HuH-7.5 (cell line): ENCODE results near the gene POLR3H.

Experiments used
- DNase-seq: peaks from one replicate; pipeline ENCODE4 v3.0.0; 2011; ENCODE audit warnings: low spot score

The POLR3H gene

DNA sequence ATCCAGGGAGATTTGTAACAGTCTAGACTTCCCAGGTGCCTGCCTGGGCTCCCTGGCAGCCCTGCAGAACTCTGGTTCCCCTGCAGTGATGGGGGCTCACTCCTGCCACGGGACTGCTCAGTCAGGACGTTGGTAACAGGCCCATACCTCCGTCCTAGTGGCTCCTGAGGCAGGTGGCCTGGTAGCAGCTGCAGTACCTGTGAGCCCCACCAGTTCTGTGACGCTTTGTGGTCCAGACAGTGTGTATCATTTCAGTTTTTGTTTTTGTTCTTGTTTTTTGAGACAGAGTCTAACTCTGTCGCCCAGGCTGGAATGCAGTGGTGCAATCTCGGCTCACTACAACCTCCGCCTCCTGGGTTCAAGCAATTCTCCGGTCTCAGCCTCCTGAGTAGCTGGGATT is 27.8 kb downstream of the POLR3H start:
- DNase-seq, result no peak

DNA sequence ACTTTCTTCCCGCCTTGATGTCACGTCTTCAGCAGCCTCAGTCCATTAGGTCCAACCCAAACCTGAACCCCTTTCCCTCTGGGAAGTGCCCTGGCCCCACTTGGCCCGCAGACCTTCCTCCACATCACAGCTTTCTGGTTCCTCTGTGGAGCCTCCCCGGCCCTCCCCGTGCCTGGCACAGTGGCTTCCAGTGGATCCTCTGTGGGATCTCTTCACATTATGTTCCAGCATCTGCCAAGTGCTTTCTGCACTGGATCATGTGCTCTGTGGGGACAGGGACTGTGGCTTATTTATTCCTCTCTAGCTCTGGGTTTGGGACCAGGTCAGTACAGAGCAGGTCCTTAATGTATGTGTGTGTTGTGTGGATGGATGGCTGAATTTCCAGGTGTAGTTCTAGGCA is 30.9 kb downstream of the POLR3H start:
- no peak for DNase-seq

DNA sequence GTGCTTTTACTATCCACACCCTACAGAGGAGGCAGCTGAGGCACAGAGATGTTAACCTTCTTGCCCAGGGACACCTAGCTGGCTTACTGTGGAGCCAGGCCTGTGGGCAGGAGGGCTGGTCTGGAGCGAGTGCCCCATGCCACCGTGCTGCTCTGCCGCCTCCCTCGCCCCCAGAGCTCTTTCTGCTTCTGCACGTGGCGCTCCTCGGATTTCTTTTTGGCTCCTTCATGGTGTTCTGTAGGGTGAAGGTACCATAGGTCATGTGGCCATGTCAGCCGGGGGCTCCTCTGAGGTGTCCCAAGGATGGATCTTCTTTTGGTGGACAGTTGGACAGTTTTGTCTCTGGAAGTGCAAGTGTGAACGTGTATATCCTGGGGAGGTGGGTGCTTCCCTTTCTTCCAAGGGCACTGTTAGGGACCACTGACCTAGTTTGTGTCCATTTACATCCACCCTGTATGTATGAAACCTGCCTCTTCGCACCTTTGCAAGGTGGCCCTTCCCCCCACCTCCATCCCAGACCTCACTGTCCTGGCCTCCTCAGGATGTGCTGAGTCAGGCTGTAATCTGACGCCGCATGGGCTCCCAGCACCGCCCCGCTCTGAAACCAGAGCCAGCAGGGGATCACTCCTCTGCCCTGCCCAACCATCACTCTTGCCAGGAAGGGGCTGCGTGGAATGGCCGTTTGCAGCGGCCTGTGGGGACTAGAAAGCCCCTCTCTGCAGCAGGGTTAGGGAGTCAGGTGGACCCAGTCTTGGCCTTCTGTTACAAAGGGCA is 31.7 kb downstream of the POLR3H start:
- DNase-seq, result peak; percentile 54

DNA sequence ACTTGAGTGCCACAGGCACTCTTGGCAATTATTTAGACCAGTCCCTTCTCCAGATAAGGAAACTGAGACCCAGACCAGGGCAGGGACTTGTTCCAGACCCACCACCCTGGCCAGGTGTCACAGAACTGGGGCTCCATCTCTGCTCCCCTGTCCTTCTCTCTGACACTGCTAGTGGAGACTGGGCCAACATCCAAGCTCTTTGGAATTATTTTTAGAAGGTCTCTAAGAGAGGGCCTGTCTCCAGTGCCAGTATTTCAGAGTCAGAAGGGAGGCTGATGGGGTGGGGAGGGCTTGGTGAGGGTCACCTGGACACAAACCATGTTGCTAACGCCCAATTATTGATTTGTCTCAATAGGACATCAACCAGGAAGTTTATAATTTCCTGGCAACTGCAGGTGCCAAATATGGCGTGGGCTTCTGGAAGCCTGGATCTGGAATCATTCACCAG is 32.7 kb downstream of the POLR3H start:
- no peak for DNase-seq

DNA sequence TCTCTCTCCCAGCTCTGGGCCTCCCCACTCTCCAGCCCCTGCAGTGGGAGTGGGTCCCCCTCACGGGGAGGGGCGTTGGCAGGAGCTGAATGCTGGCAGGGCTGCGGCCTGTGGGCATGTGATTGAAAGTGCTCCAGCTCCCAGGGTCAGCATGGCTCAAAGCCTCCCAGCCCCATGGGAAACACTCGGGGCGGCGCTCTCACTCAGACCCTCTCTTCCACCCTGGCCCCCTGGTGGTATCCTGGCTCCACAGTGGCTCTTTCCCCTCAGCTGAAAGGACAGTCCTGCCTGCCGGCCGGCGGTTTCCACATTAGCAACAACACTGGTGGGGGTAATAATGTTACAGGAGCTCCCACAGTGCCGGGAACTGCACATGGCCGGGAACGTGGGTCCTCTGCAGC is 35.5 kb downstream of the POLR3H start:
- DNase-seq, result no peak

DNA sequence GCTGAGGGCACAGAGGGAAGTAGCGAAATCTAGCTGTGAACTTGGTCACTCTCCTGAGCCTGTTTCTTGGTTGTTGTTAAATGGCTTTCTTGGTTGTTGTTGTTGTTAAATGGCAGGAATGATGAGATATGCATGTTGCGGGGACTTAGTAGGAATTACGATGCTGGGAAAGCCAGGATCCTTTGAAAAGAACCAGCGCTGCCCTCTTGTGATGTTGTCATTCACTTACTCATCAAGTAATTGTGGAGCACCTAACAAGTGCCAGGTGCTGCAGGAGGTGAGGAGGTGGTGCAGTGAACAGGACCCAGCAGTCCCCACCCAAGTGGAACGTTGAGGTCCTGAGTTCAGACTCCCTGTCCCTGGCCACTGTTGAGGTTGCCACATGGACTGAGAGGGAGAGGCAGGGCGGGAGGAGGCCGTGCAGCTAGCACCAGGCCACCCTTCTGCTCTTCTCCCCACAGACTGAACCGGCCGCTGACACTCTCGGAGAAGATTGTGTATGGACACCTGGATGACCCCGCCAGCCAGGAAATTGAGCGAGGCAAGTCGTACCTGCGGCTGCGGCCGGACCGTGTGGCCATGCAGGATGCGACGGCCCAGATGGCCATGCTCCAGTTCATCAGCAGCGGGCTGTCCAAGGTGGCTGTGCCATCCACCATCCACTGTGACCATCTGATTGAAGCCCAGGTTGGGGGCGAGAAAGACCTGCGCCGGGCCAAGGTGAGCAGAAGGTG is 36.8 kb downstream of the POLR3H start:
- DNase-seq, result no peak

DNA sequence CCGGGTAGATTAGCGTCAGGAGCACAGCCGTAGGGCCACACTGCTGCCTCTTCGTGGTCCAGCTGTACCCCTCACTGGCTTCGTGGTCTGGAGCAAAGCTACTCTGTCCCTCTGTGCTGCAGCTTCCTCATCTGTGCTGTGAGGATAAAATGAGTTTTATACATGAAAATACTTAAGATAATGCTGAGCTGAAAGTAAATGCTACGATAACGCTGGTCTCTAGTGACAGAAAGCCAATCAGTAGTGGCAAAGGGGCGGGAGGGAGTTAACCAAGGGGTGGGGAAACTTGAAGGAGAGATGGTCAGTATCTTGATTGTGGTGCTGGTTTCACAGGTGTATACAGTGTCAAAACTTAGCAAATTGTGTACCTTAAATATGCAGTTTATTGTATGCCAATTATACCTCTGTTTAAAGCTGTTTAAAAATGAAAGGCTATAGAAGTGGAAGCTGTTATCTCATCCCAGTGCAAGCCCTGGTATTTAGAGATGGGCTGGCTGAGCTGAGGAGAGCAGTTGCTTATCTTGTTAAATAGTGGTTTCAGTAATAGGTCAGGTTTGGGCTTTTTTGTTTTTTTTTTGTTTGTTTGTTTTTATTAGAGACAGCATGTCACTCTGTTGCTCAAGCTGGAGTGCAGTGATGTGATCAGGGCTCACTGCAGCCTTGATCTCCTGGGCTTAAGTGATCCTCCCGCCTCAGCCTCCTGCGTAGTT is 38.6 kb downstream of the POLR3H start:
- no peak for DNase-seq

DNA sequence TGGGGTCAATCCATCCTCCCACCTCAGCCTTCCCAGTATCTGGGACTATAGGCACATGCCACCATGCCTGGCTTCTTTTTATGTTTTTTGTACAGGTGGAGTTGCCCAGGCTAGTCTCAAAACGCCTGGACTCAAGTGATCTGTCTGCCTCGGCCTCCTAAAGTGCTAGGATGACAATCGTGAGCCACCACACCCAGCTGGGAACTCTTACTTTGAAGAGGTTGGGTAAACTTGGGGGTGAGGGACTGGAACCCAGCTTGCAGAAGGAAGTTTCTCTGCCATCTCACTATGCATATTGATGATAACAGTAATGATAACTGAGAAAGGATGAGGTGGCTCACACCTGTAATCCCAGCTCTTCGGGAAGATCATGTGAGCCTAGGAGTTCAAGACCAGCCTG is 39.5 kb downstream of the POLR3H start:
- no peak for DNase-seq

DNA sequence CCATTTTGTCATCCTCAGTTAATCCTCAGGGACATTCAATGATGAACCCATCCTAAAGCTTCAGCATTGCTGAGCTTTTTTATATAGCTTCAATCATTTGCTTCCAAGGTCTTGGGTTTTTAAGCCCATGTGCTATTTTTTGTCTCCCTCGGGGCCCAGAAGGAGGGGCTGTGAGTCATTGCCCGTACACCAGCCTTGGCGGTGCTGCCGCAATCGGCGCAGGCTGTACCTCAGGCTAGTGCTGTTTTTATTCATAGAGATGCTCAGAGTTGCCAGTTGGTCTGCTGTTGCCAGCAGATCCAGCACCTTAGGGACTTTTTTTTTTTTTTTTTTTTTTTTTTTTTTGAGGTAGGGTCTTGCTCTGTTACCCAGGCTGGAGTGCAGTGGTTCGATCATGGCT is 39.9 kb downstream of the POLR3H start:
- DNase-seq, result no peak

DNA sequence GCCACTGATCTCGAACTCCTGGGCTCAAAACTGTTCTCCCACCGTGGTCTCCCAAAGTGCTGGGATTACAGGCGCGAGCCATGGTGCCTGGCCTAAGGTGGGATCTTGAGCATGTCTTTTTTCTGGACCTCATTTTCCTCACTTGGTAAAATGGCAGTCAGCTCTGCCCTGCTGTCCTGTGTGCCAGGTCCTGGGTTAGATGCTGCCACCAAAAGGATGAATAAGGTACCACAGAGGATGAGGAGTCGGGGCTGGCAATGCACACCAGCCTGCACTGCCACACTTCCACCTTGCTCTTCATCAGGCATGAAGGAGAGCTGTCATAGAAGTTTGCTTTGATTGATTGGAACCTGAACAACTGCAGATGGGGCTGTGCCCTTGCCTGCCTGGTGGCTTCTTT is 43.1 kb downstream of the POLR3H start:
- no peak for DNase-seq

DNA sequence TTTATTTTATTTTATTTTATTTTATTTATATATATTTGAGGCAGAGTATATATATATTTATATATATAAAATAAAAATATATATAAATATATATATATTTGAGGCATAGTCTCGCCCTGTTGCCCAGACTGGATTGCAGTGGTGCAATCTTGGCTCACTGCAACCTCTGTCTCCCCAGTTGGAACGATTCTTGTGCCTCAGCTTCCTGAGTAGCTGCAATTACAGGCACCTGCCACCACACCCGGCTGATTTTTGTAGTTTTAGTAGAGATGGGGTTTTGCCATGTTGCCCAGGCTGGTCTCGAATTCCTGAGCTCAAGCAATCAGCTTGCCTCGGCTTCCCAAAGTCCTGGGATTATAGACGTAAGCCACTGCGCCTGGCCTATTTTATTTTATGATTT is 44.0 kb downstream of the POLR3H start:
- DNase-seq, result no peak

DNA sequence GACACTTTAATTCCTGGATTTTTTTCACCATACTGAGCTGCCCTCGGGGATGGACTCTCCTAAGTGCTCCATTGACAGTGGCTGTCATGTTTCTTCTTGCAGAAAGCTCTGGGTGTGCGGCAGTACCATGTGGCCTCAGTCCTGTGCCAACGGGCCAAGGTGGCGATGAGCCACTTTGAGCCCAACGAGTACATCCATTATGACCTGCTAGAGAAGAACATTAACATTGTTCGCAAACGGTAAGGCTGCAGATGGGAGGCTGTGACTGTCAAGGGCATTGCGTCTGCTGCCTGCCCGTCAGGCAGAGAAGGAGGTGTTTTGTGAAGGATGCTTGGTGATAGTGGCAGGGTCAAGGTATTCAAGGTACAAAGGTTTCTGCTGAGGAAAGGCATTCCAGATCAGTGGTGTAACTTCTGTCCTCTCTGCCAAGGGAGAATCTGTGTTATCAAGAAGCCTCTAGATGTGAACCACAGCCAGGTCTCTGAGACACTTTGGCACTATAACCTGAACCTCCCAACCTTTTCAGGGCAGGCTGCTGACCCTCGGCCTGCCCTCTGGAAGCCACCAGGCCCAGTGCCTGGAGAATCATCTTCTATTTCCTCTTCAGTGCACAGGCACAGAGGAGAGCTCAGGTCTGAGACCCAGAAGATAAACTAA is 44.5 kb downstream of the POLR3H start:
- DNase-seq, result no peak

DNA sequence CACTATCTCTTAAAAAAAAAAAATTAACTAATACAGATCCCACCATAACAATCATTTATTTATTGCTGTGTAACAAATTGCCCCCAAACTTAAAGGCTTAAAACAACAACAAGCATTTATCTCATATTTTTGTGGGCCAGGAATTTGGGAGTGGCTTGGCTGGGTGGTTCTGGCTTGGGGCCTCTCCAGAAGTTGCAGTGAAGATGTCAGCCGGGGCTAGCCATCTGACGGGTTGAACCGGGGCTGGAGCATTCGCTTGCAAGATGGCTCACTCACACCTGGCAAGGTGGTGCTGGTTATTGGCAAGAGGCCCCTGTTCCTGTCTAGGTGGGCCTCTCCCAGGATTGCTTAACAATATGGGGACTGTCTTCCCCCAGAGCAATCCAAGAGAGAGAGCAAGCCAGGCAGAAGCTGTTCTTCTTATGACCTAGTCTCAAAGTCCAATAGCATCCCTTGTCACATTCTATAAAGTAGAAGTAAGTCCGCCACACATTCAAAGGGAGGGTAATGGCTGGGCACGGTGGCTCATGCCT is 45.9 kb downstream of the POLR3H start:
- DNase-seq, result no peak

DNA sequence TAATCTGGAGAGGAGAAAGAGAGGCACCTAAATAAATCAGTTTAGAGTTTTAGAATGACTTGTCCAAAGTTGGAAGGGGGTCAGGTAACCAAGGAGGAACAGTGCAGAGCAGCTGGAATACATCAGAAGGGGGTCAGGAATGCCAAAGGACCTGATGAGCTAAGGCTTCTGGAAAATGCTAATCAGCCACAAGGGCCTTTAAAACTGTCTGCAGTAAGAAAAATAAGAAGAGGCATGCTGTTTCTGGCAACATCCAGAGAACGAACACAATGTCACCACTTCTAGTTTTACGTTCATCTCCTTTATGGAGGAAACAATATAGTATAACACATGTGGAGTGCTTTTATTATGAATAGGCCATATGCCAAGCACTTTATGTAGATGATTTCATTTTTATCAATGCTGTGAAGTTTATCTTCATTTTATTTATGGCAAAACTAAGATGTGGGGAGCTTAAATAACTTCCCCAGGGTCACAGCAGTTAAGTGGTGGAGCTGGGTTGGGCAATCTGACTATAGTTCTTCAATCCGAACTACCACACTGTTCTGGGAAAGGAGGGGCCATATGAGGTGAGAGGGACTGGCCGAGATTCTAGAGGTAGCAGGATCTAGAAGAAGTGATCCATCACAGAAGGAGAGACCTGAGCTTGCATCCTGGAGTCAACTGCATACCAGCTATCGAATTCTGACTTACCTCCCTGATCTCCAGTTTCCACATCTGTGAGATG is 52.7 kb downstream of the POLR3H start:
- no peak for DNase-seq

DNA sequence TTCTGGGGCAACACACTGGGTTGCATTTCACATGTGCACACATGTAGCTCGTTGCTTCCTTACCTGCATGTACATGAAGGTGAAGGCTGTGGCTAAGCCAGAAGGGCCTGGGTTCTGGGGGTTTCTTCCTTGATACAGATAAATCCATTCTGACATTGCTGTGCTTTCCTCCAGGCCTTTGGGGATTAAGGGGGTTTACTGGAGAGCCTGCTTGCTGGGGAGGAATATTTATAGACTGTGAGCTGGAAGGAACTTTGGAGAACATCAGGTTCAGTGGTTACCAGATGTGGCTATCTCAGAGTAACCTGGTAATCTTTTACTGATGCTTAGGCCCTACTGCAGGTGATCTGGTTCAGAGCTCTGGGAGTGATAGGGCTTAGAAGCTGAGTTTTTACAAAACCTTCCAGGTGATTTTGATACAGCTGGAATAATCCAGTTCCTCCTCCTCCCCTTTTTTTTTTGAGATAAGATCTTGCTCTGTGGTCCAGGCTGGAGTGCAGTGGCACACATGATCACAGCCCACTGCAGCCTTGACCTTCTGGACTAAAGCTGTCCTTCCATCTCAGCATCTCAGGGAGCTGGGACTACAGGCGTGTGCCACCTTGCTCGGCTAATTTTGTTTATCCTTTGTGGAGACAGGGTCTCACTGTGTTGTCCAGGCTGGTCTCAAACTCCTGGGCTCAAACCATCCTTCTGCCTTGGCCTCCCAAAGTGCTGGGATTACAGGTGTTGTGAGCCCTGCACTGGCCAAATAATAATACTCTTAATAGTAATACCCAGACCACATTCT is 55.5 kb downstream of the POLR3H start:
- DNase-seq, result no peak

DNA sequence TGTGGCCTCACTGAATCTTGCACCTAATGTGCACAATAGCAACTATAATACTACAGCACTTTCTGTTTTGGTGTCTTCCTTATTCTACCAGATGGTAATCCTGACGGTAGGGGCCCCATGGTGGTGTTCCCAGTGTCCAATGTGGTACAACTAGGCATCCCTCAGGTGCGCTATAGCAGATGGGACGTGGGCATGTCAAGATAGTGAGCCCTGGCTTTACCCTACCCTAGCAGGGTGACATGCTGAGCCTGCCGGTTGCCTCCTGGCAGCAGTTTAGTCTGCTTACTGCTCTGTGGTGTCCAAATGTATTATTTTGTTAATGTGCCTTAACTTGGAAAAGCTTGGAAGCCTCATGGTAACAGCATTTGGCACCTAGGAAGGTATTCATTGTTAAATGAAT is 56.2 kb downstream of the POLR3H start:
- no peak for DNase-seq

DNA sequence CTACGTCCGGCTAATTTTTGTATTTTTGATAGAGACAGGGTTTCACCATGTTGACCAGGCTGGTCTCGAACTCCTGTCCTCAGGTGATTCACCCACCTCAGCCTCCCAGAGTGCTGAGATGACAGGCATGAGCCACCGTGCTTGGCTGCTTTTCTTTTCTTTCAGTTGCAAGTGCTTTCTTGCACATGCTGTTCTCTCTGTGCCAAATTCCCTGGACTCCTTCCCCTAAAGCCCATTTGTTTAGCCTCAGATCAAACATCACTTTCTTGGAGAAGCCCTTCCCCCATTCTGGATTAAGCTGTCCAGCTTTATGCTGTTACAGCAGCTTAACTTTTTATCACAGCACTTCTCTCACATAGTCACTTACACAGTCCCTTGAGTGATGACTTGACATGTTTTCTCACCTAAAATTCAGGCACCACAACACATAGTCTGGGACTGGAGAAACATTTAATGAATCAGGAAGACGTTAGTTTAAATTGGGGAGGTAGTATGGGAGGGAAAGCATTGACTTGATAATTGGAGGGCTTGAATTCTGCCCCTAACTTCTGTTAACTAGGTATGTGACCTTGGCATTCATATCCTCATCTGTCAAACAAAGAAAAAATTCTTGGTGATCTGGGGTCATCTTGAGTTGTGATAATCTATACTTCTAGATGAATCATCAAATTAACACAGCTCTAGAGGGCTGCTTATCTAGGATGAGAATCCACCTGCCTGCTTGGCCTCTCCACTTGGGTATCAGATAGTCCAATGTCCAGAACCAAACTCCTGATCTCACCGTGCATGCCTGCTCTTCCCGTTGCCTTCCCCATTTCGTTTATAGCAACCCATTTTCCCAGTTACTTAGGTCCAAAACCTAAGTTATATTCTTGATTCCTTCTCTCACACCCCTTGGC is 57.0 kb downstream of the POLR3H start:
- no peak for DNase-seq

DNA sequence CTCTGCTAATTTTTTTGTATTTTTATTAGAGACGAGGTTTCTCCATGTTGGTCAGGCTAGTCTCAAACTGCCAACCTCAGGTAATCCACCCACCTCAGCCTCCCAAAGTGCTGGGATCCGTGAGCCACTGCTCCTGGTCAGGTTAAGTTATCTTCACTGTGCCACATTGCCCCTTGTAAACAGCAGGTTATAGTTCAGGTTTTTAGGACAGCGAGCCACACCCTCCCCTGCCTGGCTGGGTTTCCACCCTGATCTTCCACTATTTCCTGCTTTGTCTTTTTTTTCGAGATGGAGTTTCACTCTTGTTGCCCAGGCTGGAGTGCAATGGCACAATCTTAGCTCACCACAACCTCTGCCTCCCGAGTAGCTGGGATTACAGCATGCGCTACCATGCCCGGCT is 59.2 kb downstream of the POLR3H start:
- DNase-seq, result no peak

DNA sequence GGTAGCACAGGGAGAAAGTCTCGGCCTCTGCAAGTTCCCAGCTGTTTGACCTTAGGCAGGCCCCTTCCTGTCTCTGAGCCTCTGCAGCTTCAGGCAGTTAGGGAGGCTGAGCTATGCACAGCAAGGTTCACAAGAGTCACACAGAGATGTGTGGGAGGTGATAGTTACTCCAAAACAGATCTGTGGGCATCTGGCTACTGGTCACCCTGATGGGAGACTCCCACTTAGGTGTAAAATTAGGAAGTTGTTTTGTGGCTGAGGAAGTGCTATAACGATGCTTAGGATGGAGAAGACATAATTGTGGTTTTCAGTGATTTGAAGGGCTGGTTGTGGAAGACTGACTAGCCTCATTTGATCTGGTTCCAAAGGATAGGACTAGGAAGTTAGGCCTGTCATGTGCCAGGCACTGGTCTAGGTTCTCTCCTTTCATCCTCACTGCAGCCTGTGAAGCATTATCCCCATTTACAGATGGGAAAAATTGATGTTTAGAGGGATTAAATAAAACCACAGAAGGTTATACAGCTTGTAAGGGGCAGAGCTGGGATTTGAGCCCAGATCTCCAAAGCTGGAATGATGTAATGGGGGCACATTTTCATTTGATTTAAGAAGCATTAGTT is 61.8 kb downstream of the POLR3H start:
- DNase-seq, result no peak
